ENCODE results near the gene PPIL6. TPM values are rescaled to one million over a fixed set of nuclear protein-coding genes. Genes with fewer than 3 reads are reported as not detected.
A peak's percentile ranks its signal among the peaks of the same experiment; 100 is the strongest.

The PPIL6 gene
- polyA plus RNA-seq (2011; rRNA removed) = 4.4 and 5.0 TPM in 2 replicates
- 0.63 and 0.94 TPM in 2 replicates for polyA plus RNA-seq (2012; cell fraction: cytosol; rRNA removed)
- 0.22 and 0.24 TPM in 2 replicates for polyA plus RNA-seq (2012; cell fraction: nucleus; rRNA removed)
- 1.6 to 2.7 TPM (median 2.0 TPM) in 3 replicates for polyA plus RNA-seq (2017; fragmentation: RNase III; extraction: RNeasy Plus Mini Kit Qiagen cat#74134 plus additional on column Dnase treatment)
- 0.37 and 1.6 TPM in 2 replicates for polyA minus RNA-seq (2011; rRNA and poly(A)+ RNA removed)

DNA sequence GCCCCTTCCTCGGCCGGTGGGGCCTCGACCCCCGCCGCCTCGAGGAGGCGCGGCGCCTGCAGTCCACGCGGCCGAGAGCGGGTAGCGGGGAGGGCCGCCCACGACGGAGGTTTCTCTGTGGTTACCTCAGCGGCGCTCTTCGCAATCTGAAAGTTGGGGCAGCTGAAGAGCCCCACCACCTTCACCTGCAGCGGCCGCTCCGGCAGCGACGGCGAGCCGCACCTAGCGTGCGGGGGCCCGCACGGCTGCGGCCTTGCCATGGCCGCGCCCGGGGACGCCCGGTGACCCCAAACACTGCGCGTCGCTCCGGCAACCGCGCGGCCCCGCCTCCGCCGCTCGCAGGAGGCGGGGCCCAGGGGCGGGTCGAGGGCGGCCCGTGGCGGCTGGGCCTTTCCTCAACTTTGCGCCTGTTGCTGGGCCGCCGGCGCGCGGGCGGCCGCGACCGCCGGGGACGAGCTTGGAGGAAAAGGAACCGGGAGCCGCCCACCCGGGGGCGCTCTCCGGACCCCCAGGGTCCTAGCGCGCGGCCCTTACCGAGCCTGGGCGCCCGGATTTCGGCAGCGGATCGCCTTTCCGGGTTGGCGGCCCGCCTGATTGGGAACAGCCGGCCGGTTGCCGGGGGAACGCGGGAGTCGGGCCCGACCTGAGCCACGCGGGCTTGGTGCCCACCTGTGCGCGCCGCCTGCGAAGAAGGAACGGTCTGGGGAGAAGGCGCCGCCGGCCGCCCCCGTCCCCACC lies at the start of gene PPIL6, which contains the start of gene SMPD2:
Gene PPIL6, minus strand, starts transcription at position 298 of the 738 bp plus-strand sequence. Its CDS starts 38 bp downstream, at position 260.
Gene SMPD2, plus strand, starts transcription at position 394 of the 738 bp plus-strand sequence. CDS start 398 bp downstream, outside the sequence.
- Histone ChIP-seq H3K4me3 (peak within 1 kb of the TSS; percentile 76), H3K4me1 (peaks cover 8% of the 10 kb centered on the region), H3K27ac (peak within 1 kb of the TSS; percentile 81 to 96), H3K9me3 (no peaks in the 10 kb centered on the region), H3K4me2 (peak within 1 kb of the TSS; percentile 97)
- FAIRE-seq = no peak
- peak; percentile 81 to 88 for ATAC-seq
- CTCF ChIA-PET = interaction anchor here (0.7 to 3.2 kb wide), 4 partner anchors 10 to 56 kb away, joined by 3 to 16 read pairs (median 4); no protein-coding TSS in a partner anchor
- peak; percentile 57 to 83 for DNase-seq (ENCODE audit: low read depth in 1 of 2, low spot score in 1 of 2)
- POLR2A ChIA-PET = interaction anchor here (0.8 to 2.7 kb wide), 6 partner anchors 11 to 346 kb away, joined by 3 to 18 read pairs (median 6); partner anchors contain the start of genes CD164, CEP57L1, MICAL1 and SESN1
- WGBS (ENCODE audit: missing lambda C conversion rate) = no CpG with 5 or more reads among the region's 102 CpGs
- peak; percentile 64; the same call in 1 of the 2 replicates for TF ChIP-seq HOXB5 (CRISPR knock-in tag; IDR thresholded peaks at IDR 0.05)
- no peak for TF ChIP-seq HEYL (CRISPR knock-in tag; IDR thresholded peaks at IDR 0.05)
- TF ChIP-seq CBX8 (IDR thresholded peaks at IDR 0.05) = no peak
- no peak for TF ChIP-seq MAFK (IDR thresholded peaks at IDR 0.05; ENCODE audit: partially characterized antibody)
- TF ChIP-seq CHD2 (IDR thresholded peaks at IDR 0.05; ENCODE audit: low read length, partially characterized antibody) = no peak
- TF ChIP-seq CBX2 (IDR thresholded peaks at IDR 0.05; ENCODE audit: borderline replicate concordance, low read depth) = no peak
- TF ChIP-seq POLR2A (IDR thresholded peaks at IDR 0.05; ENCODE audit: low read length) = peak; percentile 57
- TF ChIP-seq SMC3 (IDR thresholded peaks at IDR 0.05) = no peak
- TF ChIP-seq EP300 (IDR thresholded peaks at IDR 0.05) = no peak
- TF ChIP-seq, protein P1, sequence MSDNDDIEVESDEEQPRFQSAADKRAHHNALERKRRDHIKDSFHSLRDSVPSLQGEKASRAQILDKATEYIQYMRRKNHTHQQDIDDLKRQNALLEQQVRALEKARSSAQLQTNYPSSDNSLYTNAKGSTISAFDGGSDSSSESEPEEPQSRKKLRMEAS (IDR thresholded peaks at IDR 0.05) = peak; percentile 92
- peak in 1 of 2 experiments; percentile 21; a peak in 3 of 5 replicates for TF ChIP-seq JUN (IDR thresholded peaks at IDR 0.05)
- TF ChIP-seq MYC (IDR thresholded peaks at IDR 0.05; ENCODE audit: borderline replicate concordance, low read length) = 0 out of 2 replicates have a peak, but pooled peaks have one; percentile 66
- TF ChIP-seq, protein P2, sequence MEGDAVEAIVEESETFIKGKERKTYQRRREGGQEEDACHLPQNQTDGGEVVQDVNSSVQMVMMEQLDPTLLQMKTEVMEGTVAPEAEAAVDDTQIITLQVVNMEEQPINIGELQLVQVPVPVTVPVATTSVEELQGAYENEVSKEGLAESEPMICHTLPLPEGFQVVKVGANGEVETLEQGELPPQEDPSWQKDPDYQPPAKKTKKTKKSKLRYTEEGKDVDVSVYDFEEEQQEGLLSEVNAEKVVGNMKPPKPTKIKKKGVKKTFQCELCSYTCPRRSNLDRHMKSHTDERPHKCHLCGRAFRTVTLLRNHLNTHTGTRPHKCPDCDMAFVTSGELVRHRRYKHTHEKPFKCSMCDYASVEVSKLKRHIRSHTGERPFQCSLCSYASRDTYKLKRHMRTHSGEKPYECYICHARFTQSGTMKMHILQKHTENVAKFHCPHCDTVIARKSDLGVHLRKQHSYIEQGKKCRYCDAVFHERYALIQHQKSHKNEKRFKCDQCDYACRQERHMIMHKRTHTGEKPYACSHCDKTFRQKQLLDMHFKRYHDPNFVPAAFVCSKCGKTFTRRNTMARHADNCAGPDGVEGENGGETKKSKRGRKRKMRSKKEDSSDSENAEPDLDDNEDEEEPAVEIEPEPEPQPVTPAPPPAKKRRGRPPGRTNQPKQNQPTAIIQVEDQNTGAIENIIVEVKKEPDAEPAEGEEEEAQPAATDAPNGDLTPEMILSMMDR (IDR thresholded peaks at IDR 0.05) = peak; percentile 27; the same call in 2 of the 3 replicates
- TF ChIP-seq KDM5A (IDR thresholded peaks at IDR 0.05) = no peak
- TF ChIP-seq, protein P3, sequence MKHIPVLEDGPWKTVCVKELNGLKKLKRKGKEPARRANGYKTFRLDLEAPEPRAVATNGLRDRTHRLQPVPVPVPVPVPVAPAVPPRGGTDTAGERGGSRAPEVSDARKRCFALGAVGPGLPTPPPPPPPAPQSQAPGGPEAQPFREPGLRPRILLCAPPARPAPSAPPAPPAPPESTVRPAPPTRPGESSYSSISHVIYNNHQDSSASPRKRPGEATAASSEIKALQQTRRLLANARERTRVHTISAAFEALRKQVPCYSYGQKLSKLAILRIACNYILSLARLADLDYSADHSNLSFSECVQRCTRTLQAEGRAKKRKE (CRISPR knock-in tag; IDR thresholded peaks at IDR 0.05; ENCODE audit: low read depth) = peak; percentile 55; the same call in 1 of the 2 replicates
- no peak; the same call in 1 of the 2 replicates for TF ChIP-seq TP53 (CRISPR knock-in tag; IDR thresholded peaks at IDR 0.05)
- TF ChIP-seq SREBF2 (IDR thresholded peaks at IDR 0.05) = no peak
- TF ChIP-seq PHF8 (IDR thresholded peaks at IDR 0.05; ENCODE audit: borderline replicate concordance, low read depth) = peak; percentile 63; the same call in 1 of the 2 replicates
- no peak for TF ChIP-seq GATA3 (IDR thresholded peaks at IDR 0.05; ENCODE audit: borderline replicate concordance)
- TF ChIP-seq RARB (CRISPR knock-in tag; IDR thresholded peaks at IDR 0.05) = no peak
- no peak for TF ChIP-seq ESRRA (IDR thresholded peaks at IDR 0.05; ENCODE audit: borderline replicate concordance, low read length)
- no peak for TF ChIP-seq HDAC2 (IDR thresholded peaks at IDR 0.05)
- TF ChIP-seq FOSL2 (IDR thresholded peaks at IDR 0.05) = no peak
- 0 out of 2 replicates have a peak, but pooled peaks have one; percentile 4 for TF ChIP-seq FOSL2 (CRISPR knock-in tag; IDR thresholded peaks at IDR 0.05)
- no peak for TF ChIP-seq ZFP36 (IDR thresholded peaks at IDR 0.05; ENCODE audit: borderline replicate concordance, partially characterized antibody)
- no peak for TF ChIP-seq RFX5 (IDR thresholded peaks at IDR 0.05)
- TF ChIP-seq, protein P4, sequence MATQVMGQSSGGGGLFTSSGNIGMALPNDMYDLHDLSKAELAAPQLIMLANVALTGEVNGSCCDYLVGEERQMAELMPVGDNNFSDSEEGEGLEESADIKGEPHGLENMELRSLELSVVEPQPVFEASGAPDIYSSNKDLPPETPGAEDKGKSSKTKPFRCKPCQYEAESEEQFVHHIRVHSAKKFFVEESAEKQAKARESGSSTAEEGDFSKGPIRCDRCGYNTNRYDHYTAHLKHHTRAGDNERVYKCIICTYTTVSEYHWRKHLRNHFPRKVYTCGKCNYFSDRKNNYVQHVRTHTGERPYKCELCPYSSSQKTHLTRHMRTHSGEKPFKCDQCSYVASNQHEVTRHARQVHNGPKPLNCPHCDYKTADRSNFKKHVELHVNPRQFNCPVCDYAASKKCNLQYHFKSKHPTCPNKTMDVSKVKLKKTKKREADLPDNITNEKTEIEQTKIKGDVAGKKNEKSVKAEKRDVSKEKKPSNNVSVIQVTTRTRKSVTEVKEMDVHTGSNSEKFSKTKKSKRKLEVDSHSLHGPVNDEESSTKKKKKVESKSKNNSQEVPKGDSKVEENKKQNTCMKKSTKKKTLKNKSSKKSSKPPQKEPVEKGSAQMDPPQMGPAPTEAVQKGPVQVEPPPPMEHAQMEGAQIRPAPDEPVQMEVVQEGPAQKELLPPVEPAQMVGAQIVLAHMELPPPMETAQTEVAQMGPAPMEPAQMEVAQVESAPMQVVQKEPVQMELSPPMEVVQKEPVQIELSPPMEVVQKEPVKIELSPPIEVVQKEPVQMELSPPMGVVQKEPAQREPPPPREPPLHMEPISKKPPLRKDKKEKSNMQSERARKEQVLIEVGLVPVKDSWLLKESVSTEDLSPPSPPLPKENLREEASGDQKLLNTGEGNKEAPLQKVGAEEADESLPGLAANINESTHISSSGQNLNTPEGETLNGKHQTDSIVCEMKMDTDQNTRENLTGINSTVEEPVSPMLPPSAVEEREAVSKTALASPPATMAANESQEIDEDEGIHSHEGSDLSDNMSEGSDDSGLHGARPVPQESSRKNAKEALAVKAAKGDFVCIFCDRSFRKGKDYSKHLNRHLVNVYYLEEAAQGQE (IDR thresholded peaks at IDR 0.05) = no peak
- no peak for TF ChIP-seq CHD4 (IDR thresholded peaks at IDR 0.05; ENCODE audit: borderline replicate concordance)
- TF ChIP-seq, protein P5, sequence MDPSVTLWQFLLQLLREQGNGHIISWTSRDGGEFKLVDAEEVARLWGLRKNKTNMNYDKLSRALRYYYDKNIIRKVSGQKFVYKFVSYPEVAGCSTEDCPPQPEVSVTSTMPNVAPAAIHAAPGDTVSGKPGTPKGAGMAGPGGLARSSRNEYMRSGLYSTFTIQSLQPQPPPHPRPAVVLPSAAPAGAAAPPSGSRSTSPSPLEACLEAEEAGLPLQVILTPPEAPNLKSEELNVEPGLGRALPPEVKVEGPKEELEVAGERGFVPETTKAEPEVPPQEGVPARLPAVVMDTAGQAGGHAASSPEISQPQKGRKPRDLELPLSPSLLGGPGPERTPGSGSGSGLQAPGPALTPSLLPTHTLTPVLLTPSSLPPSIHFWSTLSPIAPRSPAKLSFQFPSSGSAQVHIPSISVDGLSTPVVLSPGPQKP (IDR thresholded peaks at IDR 0.05; ENCODE audit: low read depth, low read length) = no peak
- TF ChIP-seq, protein P6, sequence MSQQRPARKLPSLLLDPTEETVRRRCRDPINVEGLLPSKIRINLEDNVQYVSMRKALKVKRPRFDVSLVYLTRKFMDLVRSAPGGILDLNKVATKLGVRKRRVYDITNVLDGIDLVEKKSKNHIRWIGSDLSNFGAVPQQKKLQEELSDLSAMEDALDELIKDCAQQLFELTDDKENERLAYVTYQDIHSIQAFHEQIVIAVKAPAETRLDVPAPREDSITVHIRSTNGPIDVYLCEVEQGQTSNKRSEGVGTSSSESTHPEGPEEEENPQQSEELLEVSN (IDR thresholded peaks at IDR 0.05; ENCODE audit: borderline replicate concordance, low read depth) = peak; percentile 95

All from A549 (cell line).